Right lobe of liver (tissue), 4 donors: ENCODE data around the gene APBB2.

Experiments used
- POLR2A ChIP-seq: fragments of 450-650 bp; IDR thresholded peaks from one replicate; pipeline ENCODE4 v1.6.1; 2017; ENCODE audit warnings: antibody characterized with exemption, mild to moderate bottlenecking
- TF ChIP-seq, protein P1 (sequence below), 4 donors: fragments of 200-600 bp in 3 of 4; fragments of 450-650 bp in 1 of 4; IDR thresholded peaks; one replicate each; pipeline versions ENCODE4 v1.5.1 to v1.8.0; 2016 to 2022; ENCODE audit warnings: antibody characterized with exemption in 4 of 4, mild to moderate bottlenecking in 2 of 4
- donor health status: DM: no; HTN: no; CAD: no.
- donor health status: DM: no; HTN: no; CAD: no.
- donor health status: DM: no; HTN: yes; CAD: no.

DNA sequence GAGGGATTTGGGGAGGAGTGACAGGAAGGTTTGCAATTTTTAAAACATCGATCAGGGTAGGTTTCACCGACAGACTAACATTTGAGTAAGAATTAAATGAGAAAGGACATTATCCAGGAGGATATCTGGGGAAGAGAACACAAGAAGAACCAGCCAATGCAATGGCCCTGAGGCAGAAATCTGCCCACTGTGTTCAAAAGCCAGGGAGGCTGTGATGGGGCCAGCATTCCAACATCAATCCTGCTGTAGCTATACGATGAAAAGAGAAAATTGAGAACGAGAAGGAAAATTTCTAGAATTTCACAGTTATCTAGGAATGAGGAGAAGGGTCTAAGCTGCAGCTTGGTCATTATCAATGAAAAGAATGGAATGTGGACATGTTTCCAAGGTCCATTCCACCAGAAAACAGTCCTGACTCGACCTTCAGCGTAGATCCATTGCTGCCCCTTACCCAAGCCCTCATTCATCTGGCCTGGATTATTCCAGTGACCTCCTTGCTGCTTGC is 84.4 kb downstream of the APBB2 start:
- TF ChIP-seq, protein P1, sequence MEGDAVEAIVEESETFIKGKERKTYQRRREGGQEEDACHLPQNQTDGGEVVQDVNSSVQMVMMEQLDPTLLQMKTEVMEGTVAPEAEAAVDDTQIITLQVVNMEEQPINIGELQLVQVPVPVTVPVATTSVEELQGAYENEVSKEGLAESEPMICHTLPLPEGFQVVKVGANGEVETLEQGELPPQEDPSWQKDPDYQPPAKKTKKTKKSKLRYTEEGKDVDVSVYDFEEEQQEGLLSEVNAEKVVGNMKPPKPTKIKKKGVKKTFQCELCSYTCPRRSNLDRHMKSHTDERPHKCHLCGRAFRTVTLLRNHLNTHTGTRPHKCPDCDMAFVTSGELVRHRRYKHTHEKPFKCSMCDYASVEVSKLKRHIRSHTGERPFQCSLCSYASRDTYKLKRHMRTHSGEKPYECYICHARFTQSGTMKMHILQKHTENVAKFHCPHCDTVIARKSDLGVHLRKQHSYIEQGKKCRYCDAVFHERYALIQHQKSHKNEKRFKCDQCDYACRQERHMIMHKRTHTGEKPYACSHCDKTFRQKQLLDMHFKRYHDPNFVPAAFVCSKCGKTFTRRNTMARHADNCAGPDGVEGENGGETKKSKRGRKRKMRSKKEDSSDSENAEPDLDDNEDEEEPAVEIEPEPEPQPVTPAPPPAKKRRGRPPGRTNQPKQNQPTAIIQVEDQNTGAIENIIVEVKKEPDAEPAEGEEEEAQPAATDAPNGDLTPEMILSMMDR (IDR thresholded peaks at IDR 0.05): no peak
- TF ChIP-seq POLR2A: no peak
